ENCODE results near the gene WDFY3. TPM values are rescaled to one million over a fixed set of nuclear protein-coding genes. Genes with fewer than 3 reads are reported as not detected.

Gene WDFY3
- total and polyA plus RNA-seq, 2 experiments from 2014 or later: 8.0 to 89.0 TPM

DNA sequence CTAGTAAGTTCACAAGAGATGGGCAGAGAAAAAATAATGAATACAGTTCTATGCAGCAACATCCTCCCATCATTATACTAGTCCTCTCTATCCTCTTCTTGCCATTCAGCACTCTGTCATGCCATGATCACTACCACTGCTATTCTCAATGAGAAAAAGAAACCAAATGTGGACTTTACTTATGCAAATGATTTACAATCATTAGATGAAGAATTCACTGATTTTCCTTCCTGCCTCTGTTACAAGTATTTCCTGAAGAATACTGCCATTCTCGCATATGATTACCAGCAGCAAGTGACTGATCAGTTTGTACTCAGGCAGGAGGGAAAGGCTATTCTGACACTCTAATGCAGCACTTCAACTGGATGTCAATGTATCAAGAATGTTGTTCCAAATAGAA lies 50.3 kb downstream of the WDFY3 start (continued):
- TF ChIP-seq, protein P1, sequence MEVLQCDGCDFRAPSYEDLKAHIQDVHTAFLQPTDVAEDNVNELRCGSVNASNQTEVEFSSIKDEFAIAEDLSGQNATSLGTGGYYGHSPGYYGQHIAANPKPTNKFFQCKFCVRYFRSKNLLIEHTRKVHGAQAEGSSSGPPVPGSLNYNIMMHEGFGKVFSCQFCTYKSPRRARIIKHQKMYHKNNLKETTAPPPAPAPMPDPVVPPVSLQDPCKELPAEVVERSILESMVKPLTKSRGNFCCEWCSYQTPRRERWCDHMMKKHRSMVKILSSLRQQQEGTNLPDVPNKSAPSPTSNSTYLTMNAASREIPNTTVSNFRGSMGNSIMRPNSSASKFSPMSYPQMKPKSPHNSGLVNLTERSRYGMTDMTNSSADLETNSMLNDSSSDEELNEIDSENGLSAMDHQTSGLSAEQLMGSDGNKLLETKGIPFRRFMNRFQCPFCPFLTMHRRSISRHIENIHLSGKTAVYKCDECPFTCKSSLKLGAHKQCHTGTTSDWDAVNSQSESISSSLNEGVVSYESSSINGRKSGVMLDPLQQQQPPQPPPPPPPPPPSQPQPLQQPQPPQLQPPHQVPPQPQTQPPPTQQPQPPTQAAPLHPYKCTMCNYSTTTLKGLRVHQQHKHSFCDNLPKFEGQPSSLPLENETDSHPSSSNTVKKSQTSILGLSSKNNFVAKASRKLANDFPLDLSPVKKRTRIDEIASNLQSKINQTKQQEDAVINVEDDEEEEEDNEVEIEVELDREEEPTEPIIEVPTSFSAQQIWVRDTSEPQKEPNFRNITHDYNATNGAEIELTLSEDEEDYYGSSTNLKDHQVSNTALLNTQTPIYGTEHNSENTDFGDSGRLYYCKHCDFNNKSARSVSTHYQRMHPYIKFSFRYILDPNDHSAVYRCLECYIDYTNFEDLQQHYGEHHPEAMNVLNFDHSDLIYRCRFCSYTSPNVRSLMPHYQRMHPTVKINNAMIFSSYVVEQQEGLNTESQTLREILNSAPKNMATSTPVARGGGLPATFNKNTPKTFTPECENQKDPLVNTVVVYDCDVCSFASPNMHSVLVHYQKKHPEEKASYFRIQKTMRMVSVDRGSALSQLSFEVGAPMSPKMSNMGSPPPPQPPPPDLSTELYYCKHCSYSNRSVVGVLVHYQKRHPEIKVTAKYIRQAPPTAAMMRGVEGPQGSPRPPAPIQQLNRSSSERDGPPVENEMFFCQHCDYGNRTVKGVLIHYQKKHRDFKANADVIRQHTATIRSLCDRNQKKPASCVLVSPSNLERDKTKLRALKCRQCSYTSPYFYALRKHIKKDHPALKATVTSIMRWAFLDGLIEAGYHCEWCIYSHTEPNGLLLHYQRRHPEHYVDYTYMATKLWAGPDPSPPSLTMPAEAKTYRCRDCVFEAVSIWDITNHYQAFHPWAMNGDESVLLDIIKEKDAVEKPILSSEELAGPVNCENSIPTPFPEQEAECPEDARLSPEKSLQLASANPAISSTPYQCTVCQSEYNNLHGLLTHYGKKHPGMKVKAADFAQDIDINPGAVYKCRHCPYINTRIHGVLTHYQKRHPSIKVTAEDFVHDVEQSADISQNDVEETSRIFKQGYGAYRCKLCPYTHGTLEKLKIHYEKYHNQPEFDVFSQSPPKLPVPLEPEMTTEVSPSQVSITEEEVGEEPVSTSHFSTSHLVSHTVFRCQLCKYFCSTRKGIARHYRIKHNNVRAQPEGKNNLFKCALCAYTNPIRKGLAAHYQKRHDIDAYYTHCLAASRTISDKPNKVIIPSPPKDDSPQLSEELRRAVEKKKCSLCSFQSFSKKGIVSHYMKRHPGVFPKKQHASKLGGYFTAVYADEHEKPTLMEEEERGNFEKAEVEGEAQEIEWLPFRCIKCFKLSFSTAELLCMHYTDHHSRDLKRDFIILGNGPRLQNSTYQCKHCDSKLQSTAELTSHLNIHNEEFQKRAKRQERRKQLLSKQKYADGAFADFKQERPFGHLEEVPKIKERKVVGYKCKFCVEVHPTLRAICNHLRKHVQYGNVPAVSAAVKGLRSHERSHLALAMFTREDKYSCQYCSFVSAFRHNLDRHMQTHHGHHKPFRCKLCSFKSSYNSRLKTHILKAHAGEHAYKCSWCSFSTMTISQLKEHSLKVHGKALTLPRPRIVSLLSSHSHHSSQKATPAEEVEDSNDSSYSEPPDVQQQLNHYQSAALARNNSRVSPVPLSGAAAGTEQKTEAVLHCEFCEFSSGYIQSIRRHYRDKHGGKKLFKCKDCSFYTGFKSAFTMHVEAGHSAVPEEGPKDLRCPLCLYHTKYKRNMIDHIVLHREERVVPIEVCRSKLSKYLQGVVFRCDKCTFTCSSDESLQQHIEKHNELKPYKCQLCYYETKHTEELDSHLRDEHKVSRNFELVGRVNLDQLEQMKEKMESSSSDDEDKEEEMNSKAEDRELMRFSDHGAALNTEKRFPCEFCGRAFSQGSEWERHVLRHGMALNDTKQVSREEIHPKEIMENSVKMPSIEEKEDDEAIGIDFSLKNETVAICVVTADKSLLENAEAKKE (CRISPR knock-in tag; IDR thresholded peaks at IDR 0.05): no peak
- no peak for TF ChIP-seq JUNB (IDR thresholded peaks at IDR 0.05; ENCODE audit: unreplicated experiment)

DNA sequence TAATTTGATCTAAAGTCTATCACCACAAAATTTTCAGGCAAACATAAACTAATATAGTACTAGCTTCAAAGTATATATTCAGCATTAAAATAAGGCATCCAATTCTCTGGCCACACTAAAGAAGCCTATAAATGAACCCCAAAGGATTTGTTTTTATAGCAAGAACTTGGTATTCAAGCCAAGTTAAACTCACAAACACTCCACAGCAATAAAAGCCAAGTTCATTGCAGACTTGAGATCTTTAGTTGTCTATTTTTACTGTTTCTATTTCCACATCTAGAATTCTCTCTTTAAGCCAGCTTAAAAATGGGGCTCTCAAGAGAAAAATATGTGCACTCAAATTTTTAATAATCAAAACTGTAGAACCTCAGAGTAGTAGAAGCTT lies 51.1 kb downstream of the WDFY3 start:
- 0 out of 2 replicates have a peak overlapping the region, but pooled peaks have one; percentile 25 for H3K4me2 ChIP-seq
- no peak for DNase-seq (ENCODE audit: low spot score)
- H4K20me1 ChIP-seq (replicated peaks; ENCODE audit: insufficient read depth): no peaks in the 10 kb centered on the region
- H3K4me3 ChIP-seq: no peak overlapping the region
- H3K27ac ChIP-seq (ENCODE audit: low read depth): peak overlapping the region; percentile 1; the same call in 1 of the 2 replicates
- ATAC-seq: no peak
- no peaks in the 10 kb centered on the region for H3K27me3 ChIP-seq (ENCODE audit: insufficient read depth)
- H3K4me1 ChIP-seq (ENCODE audit: insufficient read depth): peaks cover 33% of the 10 kb centered on the region
- no peaks in the 10 kb centered on the region for H3F3A ChIP-seq (replicated peaks; ENCODE audit: low read depth)
- no peaks in the 10 kb centered on the region for H3K27me3 Mint-ChIP-seq (ENCODE audit: insufficient read depth, low read depth, poor library complexity)
- H3K36me3 Mint-ChIP-seq (ENCODE audit: low read depth): peaks cover 41% of the 10 kb centered on the region
- peaks cover 31% of the 10 kb centered on the region for H3K4me1 Mint-ChIP-seq
- no peaks in the 10 kb centered on the region for H3K36me3 ChIP-seq (ENCODE audit: insufficient read depth)
- no peak overlapping the region for H3K4me3 Mint-ChIP-seq
- H3K27ac Mint-ChIP-seq: peak overlapping the region; percentile 87
- peaks cover 76% of the 10 kb centered on the region for H3K79me2 ChIP-seq (replicated peaks; ENCODE audit: insufficient read depth)
- no peak for TF ChIP-seq ETS1 (IDR thresholded peaks at IDR 0.05)
- TF ChIP-seq, protein P1 (CRISPR knock-in tag; IDR thresholded peaks at IDR 0.05): no peak
- no peak for TF ChIP-seq ZNF114 (CRISPR knock-in tag; IDR thresholded peaks at IDR 0.05)
- H2AFZ ChIP-seq: no peak overlapping the region
- H3K9me2 ChIP-seq (ENCODE audit: insufficient read depth): no peaks in the 10 kb centered on the region
- no peaks in the 10 kb centered on the region; the same call in 2 of the 3 replicates for H3K9me3 Mint-ChIP-seq
